SK-N-MC (cell line): Measurements from ENCODE around the gene PCBP3.

ENCODE experiments used
- DNase-seq: peaks from one replicate; pipeline ENCODE4 v3.0.0-alpha.2; 2011; ENCODE audit warnings: low read depth, low spot score
- H3K27ac ChIP-seq: fragments of 200-600 bp; sonication (generic); 2 replicates; pipeline ENCODE4 v1.5.1; 2016; ENCODE audit warnings: mixed run types
- H3K36me3 ChIP-seq: fragments of 200-600 bp; sonication (generic); 2 replicates; pipeline ENCODE4 v1.6.1; 2017; ENCODE audit warnings: antibody characterized with exemption, low read length, mixed read lengths; ENCODE audit not compliant: insufficient read depth
- H3K4me3 ChIP-seq: fragments of 200-600 bp; sonication (generic); 2 replicates; pipeline ENCODE4 v1.5.1; 2016
- H3K9ac ChIP-seq: fragments of 200-600 bp; sonication (generic); 2 replicates; pipeline ENCODE4 v1.8.0; 2017; ENCODE audit warnings: mixed run types, mixed read lengths; ENCODE audit not compliant: insufficient read length
- H3K9me3 ChIP-seq: fragments of 200-600 bp; sonication (generic); 2 replicates; pipeline ENCODE4 v1.6.1; 2017; ENCODE audit warnings: low read depth, mild to moderate bottlenecking, antibody characterized with exemption, low read length, moderate library complexity, mixed read lengths
- EZH2 ChIP-seq: fragments of 200-600 bp; sonication (generic); IDR thresholded peaks from one replicate; pipeline ENCODE4 v1.6.1; 2017; ENCODE audit warnings: antibody characterized with exemption
- FOXP2 ChIP-seq: optimal IDR thresholded peaks from 2 replicates; pipeline ENCODE3; 2011; ENCODE audit warnings: mild to moderate bottlenecking, moderate library complexity; ENCODE audit not compliant: insufficient read depth; ENCODE audit errors: extremely low read length, control extremely low read depth
- POLR2AphosphoS5 ChIP-seq: IDR thresholded peaks from 2 replicates; pipeline ENCODE4 v1.6.1; 2012; ENCODE audit warnings: mild to moderate bottlenecking, low read depth, low read length, borderline replicate concordance

Gene PCBP3

DNA sequence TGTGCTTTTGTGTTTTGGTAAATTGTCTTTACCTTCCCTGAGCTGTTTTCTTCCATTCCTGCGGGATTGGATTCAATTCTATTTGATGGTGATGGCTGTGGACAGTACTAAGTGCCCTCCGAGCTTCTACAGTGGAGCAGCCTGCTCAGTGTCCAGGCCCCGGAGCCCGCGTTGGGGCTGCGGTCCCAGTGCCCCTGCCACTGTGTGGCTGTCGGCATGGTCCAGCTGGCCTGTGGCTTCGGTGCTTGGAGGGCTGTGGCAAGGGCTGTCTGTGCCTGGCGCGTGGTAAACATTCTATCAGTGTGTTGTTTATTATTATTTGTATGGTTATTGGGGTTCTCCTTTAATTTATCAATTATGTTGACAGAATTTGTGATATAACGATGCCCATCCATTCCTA is 228.9 kb downstream of the PCBP3 start:
- H3K36me3 ChIP-seq, result no peaks in the 10 kb centered on the region
- no peaks in the 10 kb centered on the region for H3K9me3 ChIP-seq
- H3K4me3 ChIP-seq, result no peak overlapping the region
- no peak for TF ChIP-seq FOXP2
- TF ChIP-seq POLR2AphosphoS5, result no peak
- no peak for TF ChIP-seq EZH2
- H3K9ac ChIP-seq, result no peak overlapping the region
- H3K27ac ChIP-seq, result no peak overlapping the region
- DNase-seq, result no peak

DNA sequence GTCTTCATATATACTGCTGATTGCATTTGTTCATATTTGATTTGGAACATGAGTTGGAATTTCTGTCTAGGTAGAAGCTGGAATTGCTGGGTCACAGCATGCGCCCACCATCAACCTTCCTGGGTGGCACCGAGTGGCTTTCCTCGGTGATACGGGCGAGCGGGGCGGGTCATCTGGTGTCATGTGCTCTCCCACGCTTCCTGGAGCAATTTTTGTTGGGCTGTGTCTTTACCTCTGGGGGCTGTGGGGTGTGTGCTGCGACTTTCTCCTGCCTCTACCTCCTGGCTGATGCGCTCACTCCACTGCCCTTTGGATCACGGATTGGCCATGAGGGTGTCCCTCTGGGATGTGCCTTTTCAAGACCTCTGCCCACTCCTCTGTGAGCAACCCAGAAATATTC is 229.4 kb downstream of the PCBP3 start:
- Histone ChIP-seq H3K9ac (no peak overlapping the region), H3K4me3 (no peak overlapping the region), H3K9me3 (no peaks in the 10 kb centered on the region), H3K27ac (no peak overlapping the region), H3K36me3 (no peaks in the 10 kb centered on the region)
- DNase-seq, result no peak
- TF ChIP-seq FOXP2, result no peak
- TF ChIP-seq EZH2, result no peak
- no peak for TF ChIP-seq POLR2AphosphoS5

DNA sequence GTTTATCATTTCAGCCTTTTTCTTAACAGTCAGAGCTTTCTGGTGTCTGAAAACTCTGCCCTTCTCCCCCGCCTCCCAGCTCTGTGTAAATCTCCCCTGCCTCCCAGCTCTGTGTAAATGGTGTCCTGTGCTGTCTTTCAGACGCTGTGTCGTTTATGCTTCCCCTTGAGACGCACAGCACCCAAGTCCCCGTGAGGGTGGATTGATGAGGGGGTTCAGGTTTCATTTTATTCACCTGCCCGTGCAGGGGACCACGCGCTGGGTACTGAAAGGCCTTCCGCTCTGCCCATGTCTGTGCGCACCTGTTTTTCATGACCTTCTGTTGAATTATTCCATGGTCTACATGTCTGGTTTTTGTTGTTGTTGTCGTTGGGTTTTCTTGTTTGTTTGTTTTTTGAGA is 229.9 kb downstream of the PCBP3 start:
- Histone ChIP-seq H3K36me3 (no peaks in the 10 kb centered on the region), H3K9me3 (no peaks in the 10 kb centered on the region), H3K9ac (no peak overlapping the region), H3K27ac (no peak overlapping the region), H3K4me3 (no peak overlapping the region)
- TF ChIP-seq POLR2AphosphoS5, result no peak
- no peak for TF ChIP-seq FOXP2
- TF ChIP-seq EZH2, result no peak
- DNase-seq, result no peak

- Histone ChIP-seq H3K36me3 (no peaks in the 10 kb centered on the region), H3K9ac (no peak overlapping the region), H3K27ac (no peak overlapping the region), H3K9me3 (no peaks in the 10 kb centered on the region), H3K4me3 (no peak overlapping the region)
- TF ChIP-seq FOXP2 (no peak), EZH2 (no peak), POLR2AphosphoS5 (no peak)
- DNase-seq, result no peak
Observed at GRCh38 chr21:45873866-45874265, 230.3 kb downstream of the PCBP3 start.

- no peak overlapping the region for H3K27ac ChIP-seq
Observed at GRCh38 chr21:45874716-45875415, 231.3 kb downstream of the PCBP3 start.

GRCh38 chr21:45875416-45875760 is 231.9 kb downstream of the PCBP3 start:
- Histone ChIP-seq H3K36me3 (no peaks in the 10 kb centered on the region), H3K9me3 (no peaks in the 10 kb centered on the region), H3K9ac (no peak overlapping the region), H3K4me3 (no peak overlapping the region), H3K27ac (no peak overlapping the region)
- DNase-seq, result no peak
- TF ChIP-seq EZH2 (no peak), FOXP2 (no peak), POLR2AphosphoS5 (no peak)

More at GRCh38 chr21:45874716-45875415, 231.3 kb downstream of the PCBP3 start:
- TF ChIP-seq EZH2 (no peak), FOXP2 (no peak), POLR2AphosphoS5 (no peak)
- H3K9me3 ChIP-seq, result no peaks in the 10 kb centered on the region
- H3K9ac ChIP-seq, result no peak overlapping the region
- H3K4me3 ChIP-seq, result no peak overlapping the region
- no peaks in the 10 kb centered on the region for H3K36me3 ChIP-seq
- DNase-seq, result no peak

DNA sequence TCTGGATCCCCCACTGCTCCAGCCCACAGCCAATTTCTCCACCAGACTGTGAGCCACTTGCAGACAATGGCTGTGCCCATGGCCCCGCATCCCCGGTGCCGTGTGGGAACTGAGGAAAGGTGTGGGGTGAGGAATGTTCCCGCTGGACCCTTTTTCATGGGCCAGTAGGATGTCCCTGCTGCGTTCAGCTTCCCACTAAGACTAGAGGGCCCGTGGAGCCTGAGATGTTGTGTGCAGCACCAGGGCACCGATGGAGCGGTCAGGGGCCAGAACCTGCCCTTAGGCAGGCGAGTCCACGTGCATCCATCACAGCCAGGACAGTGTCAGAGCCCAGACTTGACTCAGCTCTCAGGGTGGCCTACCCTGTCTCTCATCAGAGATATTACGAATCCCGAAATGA is 232.4 kb downstream of the PCBP3 start:
- Histone ChIP-seq H3K27ac (no peak overlapping the region), H3K36me3 (no peaks in the 10 kb centered on the region), H3K9me3 (no peaks in the 10 kb centered on the region), H3K4me3 (no peak overlapping the region), H3K9ac (no peak overlapping the region)
- no peak for DNase-seq
- TF ChIP-seq FOXP2 (no peak), POLR2AphosphoS5 (no peak), EZH2 (no peak)

DNA sequence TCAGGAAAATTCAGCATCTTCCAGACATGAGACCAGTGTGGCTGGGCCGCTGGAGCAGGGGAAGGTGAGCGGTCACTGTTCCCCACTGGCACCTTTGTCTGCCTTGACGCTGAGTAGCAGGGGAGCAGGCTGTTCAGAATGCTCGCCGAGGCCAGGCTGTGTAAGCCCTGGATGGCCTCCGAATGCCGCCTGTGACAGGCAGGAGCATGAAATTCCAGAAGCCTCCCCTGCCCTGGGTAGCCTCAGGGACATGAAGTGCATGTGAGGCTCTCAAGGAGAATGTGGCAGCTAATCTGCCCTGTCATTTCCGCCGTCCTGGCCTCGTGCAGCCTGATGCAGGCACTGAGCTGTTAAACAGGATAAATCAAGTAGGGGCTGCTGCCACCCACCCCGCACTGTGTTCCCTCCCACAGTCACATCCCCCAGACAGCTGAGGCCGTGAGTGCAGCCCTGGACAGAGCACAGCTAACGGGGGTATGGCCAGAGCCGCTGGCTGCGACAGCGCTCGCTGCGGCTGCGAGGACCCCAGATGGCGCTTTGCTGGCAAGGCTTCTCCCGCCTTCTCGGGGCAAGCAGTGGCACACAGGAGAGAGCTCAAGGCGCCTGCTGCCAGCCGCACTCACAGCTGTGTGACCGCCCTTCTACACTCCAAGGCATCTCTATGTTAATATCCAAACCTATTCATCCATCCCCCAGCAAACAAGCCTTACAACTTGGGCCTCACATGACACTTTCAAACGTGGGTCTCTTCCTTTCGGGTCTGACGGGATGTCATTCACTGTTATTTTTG is 233.1 kb downstream of the PCBP3 start:
- H3K36me3 ChIP-seq, result no peaks in the 10 kb centered on the region
- H3K9me3 ChIP-seq, result no peaks in the 10 kb centered on the region
- H3K27ac ChIP-seq, result no peak overlapping the region
- no peak overlapping the region for H3K4me3 ChIP-seq
- TF ChIP-seq FOXP2, result no peak
- TF ChIP-seq EZH2, result no peak
- no peak for TF ChIP-seq POLR2AphosphoS5
- DNase-seq, result no peak
- H3K9ac ChIP-seq, result no peak overlapping the region
